HG02623 (cell line): ENCODE results near the gene EXOC6B.
A peak's percentile ranks its signal among the peaks of the same experiment; 100 is the strongest.

Source experiments
- ATAC-seq: cut with Tn5 transposase; IDR thresholded peaks from one replicate; pipeline ENCODE4 v1.9.1; 2021; ENCODE audit warnings: moderate library complexity; ENCODE audit not compliant: unreplicated experiment

EXOC6B gene

GRCh38 chr2:72139874-72140620 is 685.8 kb downstream of the EXOC6B start:
- no peak for ATAC-seq

- ATAC-seq, result no peak
Measured at GRCh38 chr2:72139471-72139873, 686.4 kb downstream of the EXOC6B start.

- no peak for ATAC-seq
Measured at GRCh38 chr2:72138921-72139381, 686.9 kb downstream of the EXOC6B start.

GRCh38 chr2:72138011-72138881 is 687.6 kb downstream of the EXOC6B start:
- no peak for ATAC-seq

- peak; percentile 84 for ATAC-seq
Measured at GRCh38 chr2:72137498-72138010, 688.3 kb downstream of the EXOC6B start.

GRCh38 chr2:72136933-72137497 is 688.8 kb downstream of the EXOC6B start:
- peak; percentile 15 for ATAC-seq

GRCh38 chr2:72136331-72136730 is 689.5 kb downstream of the EXOC6B start:
- ATAC-seq, result no peak

GRCh38 chr2:72135921-72136320 is 689.9 kb downstream of the EXOC6B start:
- ATAC-seq, result no peak

- no peak for ATAC-seq
Measured at GRCh38 chr2:72134997-72135800, 690.6 kb downstream of the EXOC6B start.

- no peak for ATAC-seq
Measured at GRCh38 chr2:72134408-72134996, 691.3 kb downstream of the EXOC6B start.

GRCh38 chr2:72133721-72134407 is 692.0 kb downstream of the EXOC6B start:
- ATAC-seq, result no peak

- ATAC-seq, result no peak
Measured at GRCh38 chr2:72132981-72133720, 692.7 kb downstream of the EXOC6B start.

GRCh38 chr2:72131916-72132841 is 693.7 kb downstream of the EXOC6B start:
- no peak for ATAC-seq

GRCh38 chr2:72131371-72131891 is 694.4 kb downstream of the EXOC6B start:
- no peak for ATAC-seq

GRCh38 chr2:72130659-72131360 is 695.0 kb downstream of the EXOC6B start:
- no peak for ATAC-seq

GRCh38 chr2:72129681-72130340 is 696.0 kb downstream of the EXOC6B start:
- no peak for ATAC-seq
